ENCODE data around the gene CNGA4.
A peak's percentile ranks its signal among the peaks of the same experiment; 100 is the strongest.

Gene CNGA4

DNA sequence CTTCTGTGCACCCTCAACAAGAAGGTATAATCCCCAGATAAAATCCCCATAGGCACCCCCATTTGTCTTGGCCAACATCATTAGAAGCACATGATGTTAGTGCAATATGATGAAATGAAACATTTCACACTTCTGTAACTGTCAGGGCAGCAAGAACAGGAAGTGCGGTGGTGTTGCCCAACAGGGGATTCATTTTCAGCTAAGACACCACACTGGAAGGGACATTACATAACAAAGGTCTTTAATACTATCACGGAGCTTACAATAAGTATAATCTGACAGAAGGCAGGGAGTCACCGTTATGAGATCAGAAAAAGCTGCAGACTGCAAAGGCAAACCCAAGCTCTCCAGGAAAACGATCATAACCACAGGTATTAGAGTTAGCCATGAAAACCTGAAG lies 37.9 kb upstream of the CNGA4 start:
- TF ChIP-seq, protein P1, sequence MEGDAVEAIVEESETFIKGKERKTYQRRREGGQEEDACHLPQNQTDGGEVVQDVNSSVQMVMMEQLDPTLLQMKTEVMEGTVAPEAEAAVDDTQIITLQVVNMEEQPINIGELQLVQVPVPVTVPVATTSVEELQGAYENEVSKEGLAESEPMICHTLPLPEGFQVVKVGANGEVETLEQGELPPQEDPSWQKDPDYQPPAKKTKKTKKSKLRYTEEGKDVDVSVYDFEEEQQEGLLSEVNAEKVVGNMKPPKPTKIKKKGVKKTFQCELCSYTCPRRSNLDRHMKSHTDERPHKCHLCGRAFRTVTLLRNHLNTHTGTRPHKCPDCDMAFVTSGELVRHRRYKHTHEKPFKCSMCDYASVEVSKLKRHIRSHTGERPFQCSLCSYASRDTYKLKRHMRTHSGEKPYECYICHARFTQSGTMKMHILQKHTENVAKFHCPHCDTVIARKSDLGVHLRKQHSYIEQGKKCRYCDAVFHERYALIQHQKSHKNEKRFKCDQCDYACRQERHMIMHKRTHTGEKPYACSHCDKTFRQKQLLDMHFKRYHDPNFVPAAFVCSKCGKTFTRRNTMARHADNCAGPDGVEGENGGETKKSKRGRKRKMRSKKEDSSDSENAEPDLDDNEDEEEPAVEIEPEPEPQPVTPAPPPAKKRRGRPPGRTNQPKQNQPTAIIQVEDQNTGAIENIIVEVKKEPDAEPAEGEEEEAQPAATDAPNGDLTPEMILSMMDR (conservative IDR thresholded peaks at IDR 0.05; ENCODE audit: low read depth, low read length), result no peak
- no peak overlapping the region for H3K4me3 ChIP-seq (ENCODE audit: low read depth, low read length)
- DNase-seq (ENCODE audit: low read depth), result peak; percentile 34

DNA sequence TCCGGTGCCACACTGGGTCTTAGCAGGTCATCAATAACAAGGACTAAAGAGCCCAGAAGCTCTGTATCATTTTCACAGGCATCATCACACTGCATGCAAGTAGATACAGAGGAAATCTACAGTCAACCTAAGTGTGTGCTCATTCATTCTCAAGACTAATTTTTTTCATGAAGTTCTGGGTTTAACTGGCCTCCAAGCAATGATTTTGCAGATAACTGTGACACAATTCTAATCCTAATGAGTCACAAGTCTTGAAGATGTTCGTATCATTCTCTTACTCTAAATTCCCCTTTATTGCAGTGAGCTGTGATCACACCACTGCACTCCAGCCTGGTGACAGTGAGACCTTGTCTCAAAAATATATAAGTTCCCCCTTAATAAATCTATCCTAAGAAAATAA lies 37.4 kb upstream of the CNGA4 start:
- TF ChIP-seq, protein P1 (conservative IDR thresholded peaks at IDR 0.05; ENCODE audit: low read depth, low read length), result no peak
- peak; percentile 15 for DNase-seq (ENCODE audit: low read depth)
- H3K4me3 ChIP-seq (ENCODE audit: low read depth, low read length), result no peak overlapping the region

DNA sequence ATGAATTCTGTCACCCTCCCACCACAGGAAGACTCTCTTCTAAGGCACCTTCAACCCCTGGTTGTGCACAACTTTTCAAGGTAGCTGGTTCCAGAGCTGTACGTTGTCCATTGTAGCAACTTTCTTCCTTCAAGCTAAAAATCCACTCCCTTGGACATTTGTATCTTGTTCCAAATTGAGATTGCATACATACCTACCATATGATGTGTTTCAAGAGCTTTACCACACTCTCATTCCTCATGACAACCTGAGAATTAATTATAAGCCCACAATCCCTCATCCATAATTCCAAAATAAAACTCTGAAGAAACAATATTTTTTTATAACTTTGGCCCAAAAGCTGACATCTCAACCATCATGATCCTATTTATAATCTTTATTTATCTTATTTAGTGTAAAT lies 36.8 kb upstream of the CNGA4 start:
- TF ChIP-seq, protein P1 (conservative IDR thresholded peaks at IDR 0.05; ENCODE audit: low read depth, low read length), result no peak
- H3K4me3 ChIP-seq (ENCODE audit: low read depth, low read length), result no peak overlapping the region
- no peak for DNase-seq (ENCODE audit: low read depth)

DNA sequence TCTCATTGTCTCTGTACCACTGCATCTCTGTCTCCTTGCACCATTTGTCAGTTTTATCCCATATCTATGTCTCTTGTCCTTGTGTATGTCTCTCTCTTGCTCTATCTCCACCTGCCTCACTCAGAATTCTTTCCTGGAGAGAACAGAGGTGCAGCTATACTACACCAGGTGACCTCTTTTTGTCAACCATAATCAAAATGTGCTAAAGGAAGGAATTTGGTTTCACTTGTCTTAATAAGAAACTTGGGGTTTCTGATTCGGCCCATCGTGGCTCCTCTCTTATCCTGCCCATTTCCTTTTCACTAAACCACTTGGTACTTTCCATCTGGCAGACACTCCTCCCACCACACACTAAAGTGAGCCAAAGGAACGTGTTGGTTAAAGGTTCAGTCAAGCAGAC lies 35.6 kb upstream of the CNGA4 start:
- TF ChIP-seq, protein P1 (conservative IDR thresholded peaks at IDR 0.05; ENCODE audit: low read depth, low read length), result no peak
- no peak for DNase-seq (ENCODE audit: low read depth)
- H3K4me3 ChIP-seq (ENCODE audit: low read depth, low read length), result no peak overlapping the region

DNA sequence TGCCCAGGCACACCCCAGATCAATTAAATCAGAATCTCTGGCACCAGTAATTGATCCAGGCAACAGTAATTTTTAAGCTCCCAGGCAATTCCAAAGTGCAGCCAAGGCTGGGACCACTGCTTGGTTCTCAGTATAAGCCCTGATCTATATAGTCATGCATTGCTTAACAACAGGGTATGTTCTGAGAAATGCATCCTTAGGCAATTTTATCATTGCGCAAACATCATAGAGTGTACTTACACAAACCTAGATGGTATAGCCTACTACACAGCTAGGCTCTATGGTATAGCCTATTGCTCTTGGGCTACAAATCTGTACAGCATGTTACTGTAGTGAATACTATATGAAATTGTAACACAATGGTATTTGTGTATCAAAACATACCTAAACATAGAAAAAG lies 34.2 kb upstream of the CNGA4 start:
- TF ChIP-seq, protein P1 (conservative IDR thresholded peaks at IDR 0.05; ENCODE audit: low read depth, low read length), result no peak
- H3K4me3 ChIP-seq (ENCODE audit: low read depth, low read length), result no peak overlapping the region
- peak; percentile 14 for DNase-seq (ENCODE audit: low read depth)

DNA sequence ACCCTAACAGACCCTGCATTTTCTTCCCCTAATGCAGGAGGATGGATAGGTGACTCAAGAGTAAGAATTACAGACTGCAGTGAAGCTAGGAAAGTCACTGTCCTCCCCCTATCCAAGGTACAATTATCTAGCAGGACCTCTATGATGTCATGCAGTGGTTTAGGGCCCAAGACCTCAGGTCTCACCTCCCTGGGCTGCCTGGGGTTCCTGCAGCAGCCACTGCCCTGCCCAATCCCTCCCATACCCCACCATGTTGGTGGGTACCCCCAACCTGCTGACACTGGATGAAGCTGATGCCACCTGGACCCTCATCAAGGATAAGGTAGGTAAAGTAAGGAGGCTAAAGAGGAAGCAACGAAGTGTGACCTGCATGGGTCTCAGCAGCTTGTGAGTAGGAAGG lies 33.5 kb upstream of the CNGA4 start, which contains the start of gene C11orf42:
C11orf42 (plus strand) TSS at position 192 of the 400 bp plus-strand sequence; CDS start at position 251, 59 bp downstream.
- no peak within 1 kb of the TSS for H3K4me3 ChIP-seq (ENCODE audit: low read depth, low read length)
- TF ChIP-seq, protein P1 (conservative IDR thresholded peaks at IDR 0.05; ENCODE audit: low read depth, low read length), result no peak
- DNase-seq (ENCODE audit: low read depth), result no peak

DNA sequence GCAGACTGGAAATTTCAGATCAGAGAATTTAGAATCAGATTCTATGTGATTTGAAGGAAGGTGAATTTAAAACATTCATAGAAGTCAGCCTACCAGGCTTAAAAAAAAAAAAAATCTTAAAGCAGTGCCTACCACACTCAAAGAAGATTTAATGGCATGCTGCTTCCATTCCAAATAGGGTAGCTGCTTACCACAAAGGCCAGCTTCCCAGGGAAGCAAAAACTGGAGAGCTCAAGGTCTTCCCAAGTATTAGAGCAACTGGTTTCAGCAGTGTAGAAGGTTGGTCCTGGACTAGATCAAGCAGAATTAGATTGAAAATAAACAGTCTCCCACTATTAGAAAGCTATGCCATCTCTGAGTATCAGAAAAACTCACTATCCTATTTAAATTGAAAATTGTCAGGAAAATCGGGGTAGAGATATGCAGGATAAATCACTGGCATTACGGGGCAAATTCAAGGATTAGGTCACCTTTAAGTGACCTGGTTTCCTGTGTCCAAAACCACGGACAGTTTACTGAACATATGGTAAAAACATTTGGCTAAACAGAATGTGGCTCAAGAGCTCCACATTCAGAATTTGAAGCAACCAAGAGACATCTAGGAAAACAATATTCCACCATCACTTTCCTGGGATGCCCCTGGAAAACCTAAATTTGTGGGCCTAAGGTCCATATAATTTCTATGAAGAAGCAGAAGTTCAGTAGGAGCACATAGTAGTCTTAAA lies 32.3 kb upstream of the CNGA4 start:
- no peak for DNase-seq (ENCODE audit: low read depth)
- H3K4me3 ChIP-seq (ENCODE audit: low read depth, low read length), result no peak overlapping the region
- TF ChIP-seq, protein P1 (conservative IDR thresholded peaks at IDR 0.05; ENCODE audit: low read depth, low read length), result no peak

Data from choroid plexus epithelial cell (primary cell).